A673 (cell line): ENCODE data around the gene EPSTI1. TPM values are rescaled to one million over a fixed set of nuclear protein-coding genes. Genes with fewer than 3 reads are reported as not detected.

Experiments
- BruUV-seq: library from RNA; stranded (reverse); fragments of 400-500 nt; replicated peaks from 2 replicates; lab custom pipeline; 2021; lab: Mats Ljungman, UMichigan
- CTCF ChIA-PET: fragments of 300-600 bp; sonication (Branson Sonifier 250); formaldehyde crosslinking; loops from one replicate; lab custom pipeline; 2022; ENCODE audit warnings: antibody characterized with exemption; lab: Charles Lee
- POLR2A ChIA-PET: fragments of 300-600 bp; sonication (Branson Sonifier 250); formaldehyde crosslinking; loops from one replicate; lab custom pipeline; 2022; ENCODE audit warnings: antibody characterized with exemption; ENCODE audit not compliant: low non-redundant PET; lab: Charles Lee
- DNase-seq: peaks from one replicate; pipeline ENCODE4 v3.0.0-alpha.2; 2015; ENCODE audit warnings: low spot score
- H3K27ac ChIP-seq: fragments of 200-600 bp; sonication (generic); 2 replicates; pipeline ENCODE4 v1.5.1; 2016; ENCODE audit warnings: mixed run types, low read depth, mild to moderate bottlenecking, mixed read lengths, antibody characterized with exemption, low read length; ENCODE audit not compliant: poor library complexity, severe bottlenecking
- H3K27me3 ChIP-seq: fragments of 200-600 bp; sonication (generic); replicated peaks from 2 replicates; pipeline ENCODE4 v1.6.1; 2017; ENCODE audit warnings: mixed run types, low read depth, mild to moderate bottlenecking, mixed read lengths, antibody characterized with exemption, low read length; ENCODE audit not compliant: insufficient read depth, poor library complexity
- H3K36me3 ChIP-seq: fragments of 200-600 bp; sonication (generic); 2 replicates; pipeline ENCODE4 v1.6.1; 2016; ENCODE audit warnings: mixed run types, mild to moderate bottlenecking, mixed read lengths, antibody characterized with exemption, low read length; ENCODE audit not compliant: insufficient read depth, poor library complexity, severe bottlenecking
- H3K4me1 ChIP-seq: fragments of 200-600 bp; sonication (generic); 2 replicates; pipeline ENCODE4 v1.6.1; 2017; ENCODE audit warnings: mixed run types, mild to moderate bottlenecking, mixed read lengths, antibody characterized with exemption, low read length; ENCODE audit not compliant: insufficient read depth, poor library complexity, severe bottlenecking
- H3K4me3 ChIP-seq: fragments of 200-600 bp; sonication (generic); 2 replicates; pipeline ENCODE4 v1.5.1; 2016; ENCODE audit warnings: low read depth, mixed run types, mild to moderate bottlenecking, mixed read lengths, low read length; ENCODE audit not compliant: poor library complexity, severe bottlenecking
- H3K9me3 ChIP-seq: fragments of 200-600 bp; sonication (generic); 2 replicates; pipeline ENCODE4 v1.6.1; 2016; ENCODE audit warnings: mixed run types, low read depth, mild to moderate bottlenecking, mixed read lengths, antibody characterized with exemption, low read length; ENCODE audit not compliant: poor library complexity, severe bottlenecking
- EZH2 ChIP-seq: fragments of 200-600 bp; sonication (generic); IDR thresholded peaks from 2 replicates; pipeline ENCODE4 v1.6.1; 2017; ENCODE audit warnings: borderline replicate concordance, low read depth, mild to moderate bottlenecking, mixed read lengths, antibody characterized with exemption, low read length; ENCODE audit not compliant: poor library complexity, severe bottlenecking
- intact Hi-C: fragments of 100-400 bp; cut with micrococcal nuclease; formaldehyde crosslinking; loops from one replicate; pipeline ENCODE4 v1.10.0; 2022; ENCODE audit not compliant: unreplicated experiment
- total RNA-seq: library from RNA; stranded (reverse); gene quantifications from 2 replicates; pipeline ENCODE4 v1.2.3, GENCODE V29; 2021
- TF ChIP-seq, protein P1 (sequence below): fragments of 300-800, 200-600 bp; sonication (generic); conservative IDR thresholded peaks from 2 replicates; pipeline ENCODE4 v1.5.1; 2017; ENCODE audit warnings: low read depth, mild to moderate bottlenecking, antibody characterized with exemption, low read length, moderate library complexity, mixed read lengths

Gene EPSTI1
- total RNA-seq, 1 experiment from 2014 or later: not detected

DNA sequence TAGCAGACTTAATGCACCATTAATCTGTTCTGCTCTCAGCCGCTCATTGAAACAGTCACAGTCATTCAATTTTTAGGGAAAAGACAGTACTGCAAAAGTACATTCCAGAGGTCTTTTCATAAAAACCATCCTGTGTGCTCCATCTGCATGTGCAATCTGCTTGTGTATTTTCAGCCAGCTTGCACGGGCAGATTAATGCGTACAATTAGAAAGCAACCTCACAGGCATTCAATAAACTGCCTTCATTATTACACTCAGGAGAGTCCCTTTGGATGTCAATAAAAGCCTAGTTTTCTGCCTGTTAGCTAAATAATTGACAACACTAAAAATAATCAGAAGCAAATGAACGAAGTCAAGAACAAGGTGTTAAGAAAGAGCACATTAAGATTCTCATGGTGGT lies 41.9 kb downstream of the EPSTI1 start:
- intact Hi-C loops: no loop called here
- TF ChIP-seq, protein P1, sequence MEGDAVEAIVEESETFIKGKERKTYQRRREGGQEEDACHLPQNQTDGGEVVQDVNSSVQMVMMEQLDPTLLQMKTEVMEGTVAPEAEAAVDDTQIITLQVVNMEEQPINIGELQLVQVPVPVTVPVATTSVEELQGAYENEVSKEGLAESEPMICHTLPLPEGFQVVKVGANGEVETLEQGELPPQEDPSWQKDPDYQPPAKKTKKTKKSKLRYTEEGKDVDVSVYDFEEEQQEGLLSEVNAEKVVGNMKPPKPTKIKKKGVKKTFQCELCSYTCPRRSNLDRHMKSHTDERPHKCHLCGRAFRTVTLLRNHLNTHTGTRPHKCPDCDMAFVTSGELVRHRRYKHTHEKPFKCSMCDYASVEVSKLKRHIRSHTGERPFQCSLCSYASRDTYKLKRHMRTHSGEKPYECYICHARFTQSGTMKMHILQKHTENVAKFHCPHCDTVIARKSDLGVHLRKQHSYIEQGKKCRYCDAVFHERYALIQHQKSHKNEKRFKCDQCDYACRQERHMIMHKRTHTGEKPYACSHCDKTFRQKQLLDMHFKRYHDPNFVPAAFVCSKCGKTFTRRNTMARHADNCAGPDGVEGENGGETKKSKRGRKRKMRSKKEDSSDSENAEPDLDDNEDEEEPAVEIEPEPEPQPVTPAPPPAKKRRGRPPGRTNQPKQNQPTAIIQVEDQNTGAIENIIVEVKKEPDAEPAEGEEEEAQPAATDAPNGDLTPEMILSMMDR: no peak
- no peak for TF ChIP-seq EZH2
- Histone ChIP-seq H3K9me3 (no peaks in the 10 kb centered on the region), H3K36me3 (no peaks in the 10 kb centered on the region), H3K27ac (no peak overlapping the region), H3K4me1 (no peaks in the 10 kb centered on the region), H3K27me3 (no peaks in the 10 kb centered on the region), H3K4me3 (no peak overlapping the region)
- ChIA-PET POLR2A (no interaction called here), CTCF (no interaction called here)
- no TSS peak for BruUV-seq
- no peak for DNase-seq

DNA sequence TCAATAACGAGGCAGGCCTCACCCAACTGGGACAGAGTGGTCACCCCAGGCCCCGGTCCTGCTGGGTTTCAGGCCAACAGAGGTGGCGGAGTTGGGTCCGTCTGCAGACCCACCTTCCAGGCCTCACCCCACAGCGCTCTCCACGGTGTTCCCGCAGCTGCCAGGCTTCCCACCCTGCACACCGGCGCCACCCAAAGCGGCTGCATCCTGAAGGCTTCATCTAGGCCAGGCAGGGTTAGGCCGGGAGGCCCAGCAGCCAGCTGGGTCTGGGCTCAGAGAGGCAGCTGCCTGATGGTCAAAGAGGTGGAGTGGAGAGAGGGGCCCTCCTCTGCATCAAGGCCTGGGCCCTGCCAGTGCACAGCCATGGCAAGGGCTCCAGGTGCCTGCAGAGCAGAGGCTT lies 44.1 kb downstream of the EPSTI1 start:
- H3K4me3 ChIP-seq: no peak overlapping the region
- ChIA-PET CTCF (no interaction called here), POLR2A (interaction anchor here (0.6 kb wide), 1 partner anchor 1489 kb away, joined by 10 read pairs; no protein-coding TSS in a partner anchor)
- no peaks in the 10 kb centered on the region for H3K9me3 ChIP-seq
- BruUV-seq: no TSS peak
- no peaks in the 10 kb centered on the region for H3K36me3 ChIP-seq
- intact Hi-C loops: no loop called here
- no peak for TF ChIP-seq EZH2
- TF ChIP-seq, protein P1: no peak
- no peak overlapping the region for H3K27ac ChIP-seq
- no peak for DNase-seq
- no peaks in the 10 kb centered on the region for H3K27me3 ChIP-seq
- no peaks in the 10 kb centered on the region for H3K4me1 ChIP-seq

DNA sequence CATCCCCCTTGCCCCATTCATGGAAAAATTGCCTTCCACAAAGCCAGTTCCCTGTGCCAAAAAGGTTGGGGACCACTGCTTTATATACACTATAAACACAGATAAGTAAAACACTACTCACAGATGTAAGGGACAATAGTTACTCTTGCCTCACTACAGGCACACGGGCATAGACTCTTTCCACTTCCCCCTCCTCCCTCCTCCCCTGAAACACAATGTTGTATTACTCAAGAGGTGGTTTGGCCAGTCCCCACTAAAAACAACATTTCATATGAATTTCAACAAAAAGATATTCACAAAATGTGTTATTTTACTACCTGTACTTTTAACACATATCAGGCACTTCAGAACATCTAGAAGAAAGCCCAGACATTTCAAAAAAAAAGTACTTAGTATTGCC lies 45.1 kb downstream of the EPSTI1 start:
- no TSS peak for BruUV-seq
- Histone ChIP-seq H3K36me3 (no peaks in the 10 kb centered on the region), H3K4me3 (no peak overlapping the region), H3K4me1 (no peaks in the 10 kb centered on the region), H3K27ac (no peak overlapping the region), H3K9me3 (no peaks in the 10 kb centered on the region), H3K27me3 (no peaks in the 10 kb centered on the region)
- DNase-seq: no peak
- intact Hi-C loops: no loop called here
- TF ChIP-seq, protein P1: no peak
- TF ChIP-seq EZH2: no peak
- POLR2A ChIA-PET: no interaction called here
- CTCF ChIA-PET: no interaction called here
